Stimulated activated CD4-positive, alpha-beta T cell treated with anti-CD3 and anti-CD28 coated beads, Interleukin-1b, Interleukin-23, amount 100 ng/mL, for 1 hour (primary cell): ENCODE data around the gene DENND4A.
"Not testable (repeated sequence)": the region's sequence is repeated elsewhere in the genome, so short reads cannot be mapped to it uniquely, and the experiment has no call there.

Experiments
- DNase-seq, 2 donors: peaks; one replicate each; pipeline ENCODE4 v3.0.0-alpha.2; 2020; ENCODE audit warnings: low read depth in 2 of 2

DENND4A gene

DNA sequence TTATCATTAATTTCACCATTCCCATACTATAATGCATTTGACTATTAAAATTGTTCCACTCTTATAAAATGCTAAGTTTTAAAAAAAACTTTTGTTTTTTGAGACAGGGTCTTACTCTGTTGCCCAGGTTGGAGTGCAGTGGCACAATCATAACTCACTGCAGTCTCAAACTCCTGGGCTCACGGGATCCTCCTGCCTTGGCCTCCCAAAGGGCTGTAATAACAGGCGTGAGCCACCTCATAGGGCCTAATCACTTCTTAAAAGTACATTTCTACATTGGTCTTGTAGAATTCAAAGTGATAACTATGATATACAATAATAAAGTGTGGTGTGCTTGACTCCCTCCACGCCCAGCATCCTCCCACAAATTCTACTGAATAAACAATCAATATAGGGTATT lies 3.0 kb downstream of the DENND4A start:
- DNase-seq = no peak

DNA sequence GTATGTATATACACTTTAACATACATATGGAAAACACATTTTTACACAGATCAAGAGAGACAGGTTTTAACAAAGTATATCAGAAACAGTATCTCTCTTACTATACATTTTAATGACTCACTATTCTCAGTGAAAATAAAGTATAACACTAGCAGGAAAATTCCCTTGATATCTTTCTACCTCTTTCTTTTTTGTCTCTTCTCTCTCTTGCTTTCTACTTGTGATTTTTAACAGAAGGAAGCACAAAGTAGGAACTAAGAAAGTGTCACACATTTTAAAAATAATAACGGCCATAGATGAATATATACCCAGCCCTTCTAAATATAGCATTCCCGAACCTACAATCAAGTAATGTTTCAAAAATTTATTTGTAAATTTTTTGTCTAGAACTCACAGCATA lies 4.8 kb downstream of the DENND4A start:
- DNase-seq = no peak

DNA sequence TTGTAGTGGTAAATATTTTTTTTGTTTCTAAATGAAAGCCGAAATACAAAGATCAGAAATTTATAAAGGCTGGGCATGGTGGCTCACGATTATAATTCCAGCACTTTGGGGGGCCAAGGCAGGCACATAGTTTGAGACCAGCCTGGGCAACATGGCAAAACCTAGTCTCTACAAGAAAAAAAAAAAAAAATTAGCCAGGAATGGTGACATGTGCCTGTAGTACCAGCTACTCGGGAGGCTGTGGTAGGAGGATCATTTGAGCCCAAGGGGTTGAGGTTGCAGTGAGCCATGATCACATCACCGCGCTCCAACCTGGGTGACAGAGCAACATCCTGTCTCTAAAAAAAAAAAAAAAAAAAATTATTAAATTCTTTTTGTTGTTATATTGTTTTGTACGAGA lies 6.9 kb downstream of the DENND4A start:
- no peak for DNase-seq

DNA sequence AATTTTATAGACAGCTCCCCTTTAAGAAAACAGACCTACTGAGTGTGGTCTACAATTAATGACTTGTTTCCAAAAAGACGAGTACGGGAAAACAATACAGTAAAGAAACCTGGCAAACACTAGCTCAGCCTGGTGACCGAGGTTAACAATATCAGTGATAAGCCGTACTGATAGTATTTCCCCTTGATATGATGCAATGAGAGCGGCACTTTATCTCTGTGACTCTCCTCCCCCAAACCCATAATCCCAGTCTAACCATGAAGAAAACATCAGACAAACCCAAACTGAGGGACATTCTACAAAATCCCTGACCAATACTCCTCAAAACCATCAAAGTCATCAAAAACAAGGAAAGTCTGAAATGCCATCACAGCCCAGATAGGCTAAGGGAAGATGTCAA lies 8.2 kb downstream of the DENND4A start:
- DNase-seq = no peak

DNA sequence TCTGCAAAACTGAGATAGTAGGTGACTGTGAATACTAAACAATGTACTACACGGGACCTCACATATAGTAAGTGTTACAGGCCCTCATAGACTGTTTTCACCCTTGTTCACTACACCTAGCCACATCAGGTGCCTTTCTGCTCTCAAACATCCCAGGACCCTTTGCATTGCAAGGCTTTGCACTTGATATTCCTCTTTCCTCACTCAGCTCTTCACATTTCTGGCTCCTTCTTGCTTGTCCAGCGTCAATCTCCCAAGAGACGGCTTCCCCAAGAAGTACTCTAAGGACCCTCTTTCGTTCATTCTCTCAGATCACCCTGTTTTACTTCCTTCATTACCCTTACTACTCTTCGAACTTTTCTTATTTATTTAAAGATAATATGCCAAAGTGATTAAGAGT lies 10.0 kb downstream of the DENND4A start:
- no peak for DNase-seq

DNA sequence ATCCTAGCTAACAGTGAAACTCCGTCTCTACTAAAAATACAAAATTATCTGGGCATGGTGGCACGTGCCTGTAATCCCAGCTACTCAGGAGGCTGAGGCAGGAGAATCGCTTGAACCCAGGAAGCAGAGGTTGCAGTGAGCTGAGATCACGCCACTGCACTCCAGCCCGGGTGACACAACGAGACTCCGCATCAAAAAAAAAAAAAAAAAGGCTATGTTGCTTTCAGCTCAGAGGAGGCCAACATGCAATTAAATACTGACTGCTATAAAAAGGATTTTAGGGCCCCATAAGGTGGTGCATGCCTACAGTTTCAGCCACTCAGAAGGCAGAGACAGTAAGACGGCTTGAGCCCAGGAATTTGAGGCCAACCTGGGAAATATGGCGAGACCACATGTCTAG lies 13.4 kb downstream of the DENND4A start:
- not testable (repeated sequence) for DNase-seq

DNA sequence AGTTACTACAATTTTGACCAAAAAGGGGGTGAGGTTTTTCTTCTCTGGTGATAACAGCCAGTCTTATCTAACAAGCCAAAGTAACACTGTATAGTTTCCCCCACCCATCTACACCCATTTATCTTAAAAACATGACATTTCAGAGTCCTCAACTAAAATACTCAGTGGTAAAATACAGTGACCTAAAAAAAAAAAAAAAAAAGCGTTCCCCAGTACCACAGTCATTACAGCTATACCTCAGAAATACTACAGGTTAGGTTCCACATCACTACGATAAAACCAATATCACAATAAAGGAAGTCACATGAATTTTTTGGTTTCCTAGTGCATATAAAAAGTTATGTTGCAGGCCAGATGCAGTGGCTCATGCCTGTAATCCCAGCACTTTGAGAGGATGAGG lies 13.8 kb downstream of the DENND4A start:
- DNase-seq = no peak

DNA sequence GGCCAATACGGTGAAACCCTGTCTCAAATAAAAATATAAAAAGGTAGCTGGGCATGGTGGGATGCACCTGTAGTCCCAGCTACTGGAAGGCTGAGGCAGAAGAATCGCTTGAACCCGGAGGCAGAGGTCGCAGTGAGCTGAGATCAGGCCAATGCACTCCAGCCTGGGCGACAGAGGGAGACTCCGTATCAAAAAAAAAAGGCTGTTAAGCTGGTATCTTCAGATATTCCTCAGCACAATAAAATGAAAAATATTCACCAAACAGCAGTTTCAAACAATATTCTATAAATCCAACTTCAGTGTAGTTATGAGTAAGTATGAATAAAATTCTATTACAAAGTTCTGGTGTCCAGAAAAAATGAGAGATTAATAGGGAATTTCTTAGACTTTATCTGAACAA lies 14.2 kb downstream of the DENND4A start:
- DNase-seq = no peak

DNA sequence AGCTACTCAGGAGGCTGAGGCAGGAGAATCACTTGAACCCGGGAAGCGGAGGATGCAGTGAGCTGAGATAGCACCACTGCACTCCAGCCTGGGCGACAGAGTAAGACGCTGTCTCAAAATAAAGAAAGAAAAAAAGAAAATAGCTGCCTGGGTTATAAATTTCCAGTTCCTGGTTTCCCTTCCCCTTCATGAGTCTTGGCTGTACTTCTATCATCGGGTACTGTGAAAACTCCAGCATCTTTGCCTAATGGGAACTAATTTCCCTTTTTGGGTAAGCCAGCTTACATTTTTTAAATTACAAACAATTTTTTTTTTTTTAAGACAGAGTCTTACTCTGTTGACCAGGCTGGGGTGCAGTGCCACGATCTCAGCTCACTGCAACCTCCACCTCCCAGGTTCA lies 15.0 kb downstream of the DENND4A start:
- DNase-seq = no peak

DNA sequence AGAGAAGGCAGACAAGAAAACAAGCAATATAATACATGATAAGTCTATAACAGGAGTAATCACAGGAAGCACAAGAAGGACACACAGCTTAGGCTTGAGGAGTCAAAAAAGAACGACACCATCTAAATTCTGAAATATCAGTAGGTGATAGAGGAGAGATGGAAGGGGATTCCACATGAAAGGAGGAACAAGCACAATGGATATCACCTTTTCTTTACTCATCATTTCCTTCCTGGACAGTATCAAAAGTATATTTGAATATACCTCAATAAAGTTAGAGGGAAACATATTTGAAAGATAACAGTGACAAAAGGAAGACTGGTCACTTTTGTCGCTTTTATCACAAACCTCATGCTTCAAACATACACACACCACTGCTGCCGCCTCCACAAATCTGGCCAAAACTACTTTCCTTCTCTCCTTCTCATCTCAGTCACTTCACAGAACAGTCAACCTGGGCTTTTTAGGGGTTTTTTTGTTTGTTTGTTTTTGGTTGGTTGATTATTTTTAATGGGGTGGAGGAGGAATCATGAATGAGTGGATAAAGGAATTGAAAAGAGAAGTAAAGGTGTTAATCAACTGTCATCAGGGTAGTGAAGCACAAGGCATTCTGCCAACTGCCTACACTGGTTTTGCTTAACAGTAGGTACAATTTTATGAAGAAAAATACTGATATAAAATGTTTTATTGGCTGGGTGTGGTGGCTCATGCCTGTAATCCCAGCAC lies 18.5 kb downstream of the DENND4A start:
- DNase-seq = no peak

DNA sequence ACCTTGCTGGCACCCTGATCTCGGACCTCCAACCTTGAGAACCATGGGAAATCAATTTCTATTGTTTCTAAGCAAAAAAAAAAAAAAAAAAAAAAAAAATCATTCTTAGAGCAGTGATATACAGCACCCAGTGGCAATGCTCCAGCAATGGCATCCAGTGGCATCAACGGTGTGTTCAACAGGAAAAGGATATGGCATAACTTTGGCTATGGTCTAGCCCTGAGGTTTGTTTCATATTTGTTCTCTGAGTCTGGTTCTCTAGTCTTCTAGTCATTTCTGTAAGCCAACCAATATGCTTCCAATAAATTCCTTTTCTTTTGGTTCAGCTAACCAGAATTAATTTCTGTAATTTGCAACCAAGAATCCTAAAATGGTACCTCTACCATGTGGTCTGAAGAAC lies 19.2 kb downstream of the DENND4A start:
- DNase-seq = no peak

DNA sequence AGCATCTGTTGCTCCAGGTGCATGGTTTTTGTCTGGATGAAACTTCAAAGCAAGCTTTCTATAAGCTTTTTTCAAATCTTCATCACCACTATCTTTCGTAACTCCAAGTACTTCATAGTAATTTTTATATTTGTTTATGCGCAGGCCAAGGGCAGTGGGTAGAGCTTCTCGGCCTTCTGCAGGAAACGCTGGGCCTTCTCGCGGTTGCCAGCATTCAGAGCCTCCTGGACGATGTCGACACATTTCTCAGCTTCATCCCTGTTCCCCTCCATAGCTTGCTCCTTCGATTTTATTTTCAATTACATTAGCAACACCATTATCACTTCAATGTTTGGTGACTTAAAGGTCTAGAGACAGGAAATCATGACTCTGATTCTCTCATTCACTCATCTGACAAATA lies 20.2 kb downstream of the DENND4A start:
- no peak for DNase-seq

DNA sequence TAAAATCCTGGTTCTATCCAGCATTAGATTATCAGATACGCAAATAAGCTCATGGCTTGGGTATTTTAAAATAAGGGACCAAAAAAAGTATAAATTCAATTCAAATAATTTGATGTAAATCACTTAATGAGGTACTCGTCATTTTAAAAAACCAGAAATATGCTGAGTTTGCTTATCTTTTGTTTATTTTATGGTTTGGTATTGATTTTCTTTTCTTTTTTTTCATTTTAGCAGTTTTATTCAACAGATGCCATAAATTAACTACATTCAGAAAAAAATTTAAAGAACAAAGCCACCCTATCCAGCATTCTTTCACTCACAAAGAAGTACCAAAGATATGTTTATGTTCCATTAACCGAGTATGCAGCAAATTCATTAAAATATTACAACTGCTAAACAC lies 22.6 kb downstream of the DENND4A start:
- DNase-seq = no peak

DNA sequence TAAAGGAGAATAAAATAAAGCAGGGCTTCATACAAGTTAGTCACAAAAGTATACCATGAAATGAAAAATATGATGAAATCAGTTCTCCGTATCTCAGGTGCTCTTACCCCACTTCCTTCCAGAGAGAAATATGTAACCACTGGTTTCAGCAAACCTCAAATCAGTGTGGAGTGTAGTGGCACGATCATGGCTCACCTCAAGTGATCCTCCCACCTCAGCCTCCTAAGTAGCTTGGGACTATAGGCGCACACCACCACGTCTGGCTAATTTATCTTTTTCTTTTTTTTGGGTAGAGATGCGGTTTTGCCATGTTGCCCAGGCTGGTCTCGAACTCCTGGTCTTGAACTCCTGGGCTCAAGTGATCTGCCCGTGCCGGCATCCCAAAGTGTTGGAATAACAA lies 24.2 kb downstream of the DENND4A start:
- no peak for DNase-seq

DNA sequence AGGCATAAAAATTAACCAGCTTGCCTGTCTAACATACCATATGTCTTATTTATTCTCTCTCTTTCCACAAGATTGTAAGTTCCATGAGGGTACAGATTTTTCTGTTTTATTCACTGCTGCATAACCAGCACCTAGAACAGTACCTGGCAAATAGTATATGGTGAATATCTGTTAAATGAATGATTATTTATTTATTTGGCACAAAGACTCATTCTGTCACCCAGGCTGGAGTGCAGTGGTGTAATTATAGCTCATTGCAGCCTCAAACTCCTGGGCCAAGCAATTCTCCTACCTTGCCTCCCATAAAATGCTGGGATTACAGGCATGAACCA lies 24.9 kb downstream of the DENND4A start:
- DNase-seq = no peak

DNA sequence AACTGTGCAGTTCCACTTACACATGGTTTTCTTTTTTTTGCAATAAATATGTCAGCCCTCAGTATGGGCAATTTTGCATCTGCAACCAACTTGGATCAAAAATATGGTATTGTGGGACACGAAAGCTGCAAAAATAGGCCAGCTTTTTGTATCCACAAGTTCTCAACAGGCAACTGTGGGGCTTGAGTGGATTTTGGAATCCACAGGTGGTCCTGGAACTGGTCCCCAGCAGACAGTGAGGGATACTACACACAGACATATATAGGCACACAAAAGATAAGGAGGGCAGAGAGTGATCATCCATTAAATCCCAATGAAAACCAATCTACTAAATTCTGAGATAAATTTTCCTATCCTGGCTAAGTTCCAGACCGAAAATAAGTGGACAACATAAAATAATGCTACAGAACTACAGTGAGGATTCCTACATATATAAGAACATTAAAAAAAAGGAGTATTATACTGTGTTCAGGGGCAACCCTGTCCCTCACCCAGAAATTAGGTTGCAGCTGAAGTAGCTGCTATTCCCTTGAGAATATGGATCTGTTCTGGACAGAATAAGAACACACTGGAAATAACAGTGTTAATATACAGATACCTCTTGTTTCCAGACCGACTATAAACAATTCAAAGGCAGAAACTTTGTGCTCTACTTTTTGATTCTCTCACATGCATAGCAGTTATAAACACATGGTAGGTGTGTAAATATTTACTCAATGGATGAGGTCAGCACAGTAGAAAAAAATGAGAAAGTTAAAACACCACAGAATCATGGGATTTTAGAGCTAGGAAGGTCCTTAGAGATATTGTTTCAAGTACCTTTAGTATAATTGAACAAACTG lies 25.4 kb downstream of the DENND4A start:
- DNase-seq = no peak

DNA sequence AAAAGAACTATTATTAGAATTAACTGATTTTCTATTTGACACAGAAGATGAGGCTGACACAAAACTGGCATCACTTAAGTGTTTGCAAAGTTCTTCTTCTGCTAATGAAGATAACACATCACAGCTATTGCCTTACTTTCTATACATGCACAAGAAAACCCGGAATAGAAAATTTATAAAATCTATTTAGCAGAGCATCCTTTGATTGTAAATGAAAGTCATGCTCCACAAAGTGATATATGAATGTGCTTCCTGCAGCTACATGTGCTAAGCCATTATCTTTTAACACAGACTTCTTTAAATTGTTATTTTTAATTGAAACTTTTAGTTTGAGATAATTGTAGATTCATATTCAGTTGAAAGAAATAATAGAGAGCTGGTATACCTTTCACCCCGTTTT lies 27.0 kb downstream of the DENND4A start:
- no peak for DNase-seq

DNA sequence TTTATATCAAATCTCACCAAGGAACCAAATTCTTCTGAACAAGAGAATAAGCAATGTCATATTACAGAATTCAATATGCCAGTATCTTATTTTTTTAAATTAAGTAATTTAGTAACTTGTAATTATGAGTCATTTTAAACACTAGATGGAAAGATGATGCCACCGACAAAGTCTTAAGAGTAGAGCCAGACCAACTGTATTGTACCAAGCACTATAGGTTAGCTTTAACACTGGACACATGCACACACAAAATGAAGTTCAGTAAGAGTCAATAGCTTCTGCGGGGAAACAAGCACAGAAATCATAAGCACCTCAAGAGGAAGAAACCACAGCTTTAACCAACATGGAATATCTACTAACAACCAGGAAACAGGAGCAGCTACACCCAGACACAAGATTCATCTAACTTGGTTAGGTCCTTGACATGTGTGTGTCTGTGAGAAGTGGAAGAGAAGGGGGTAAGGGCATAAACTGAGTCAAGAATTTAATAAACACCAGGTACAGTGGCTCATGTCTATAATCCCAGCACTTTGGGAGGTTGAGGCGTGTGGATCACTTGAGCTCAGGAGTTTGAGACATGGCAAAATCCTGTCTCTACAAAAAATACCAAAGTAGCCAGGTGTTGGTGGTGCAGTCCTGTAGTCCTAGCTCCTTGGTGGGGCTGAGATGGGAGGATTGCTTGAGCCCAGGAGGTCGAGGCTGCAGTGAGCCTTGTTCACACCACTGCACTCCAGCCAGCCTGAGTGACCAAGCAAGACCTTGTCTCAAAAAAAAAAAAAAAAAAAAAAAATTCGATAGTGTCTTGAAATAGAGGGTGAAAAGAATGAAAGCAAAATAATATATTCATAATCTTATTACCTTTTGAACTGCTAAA lies 28.9 kb downstream of the DENND4A start:
- DNase-seq = no peak

DNA sequence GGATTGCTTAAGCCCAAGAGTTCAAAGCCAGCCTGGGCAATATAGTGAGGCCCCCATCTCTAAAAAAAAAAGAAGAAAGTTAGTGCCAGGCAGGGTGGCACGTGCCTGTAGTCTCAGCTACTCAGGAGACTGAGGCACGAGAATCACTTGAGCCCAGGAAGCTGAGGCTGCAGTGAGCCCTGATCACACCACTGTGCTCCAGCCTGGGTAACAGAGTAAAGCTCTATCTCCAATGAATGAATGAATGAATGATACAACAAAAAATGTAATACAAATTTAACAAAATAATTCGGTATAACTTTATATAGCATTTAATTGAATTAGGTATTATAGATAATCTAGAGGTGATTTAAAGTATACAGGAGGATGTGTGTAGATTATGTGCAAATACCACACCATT lies 29.7 kb downstream of the DENND4A start:
- DNase-seq = no peak

DNA sequence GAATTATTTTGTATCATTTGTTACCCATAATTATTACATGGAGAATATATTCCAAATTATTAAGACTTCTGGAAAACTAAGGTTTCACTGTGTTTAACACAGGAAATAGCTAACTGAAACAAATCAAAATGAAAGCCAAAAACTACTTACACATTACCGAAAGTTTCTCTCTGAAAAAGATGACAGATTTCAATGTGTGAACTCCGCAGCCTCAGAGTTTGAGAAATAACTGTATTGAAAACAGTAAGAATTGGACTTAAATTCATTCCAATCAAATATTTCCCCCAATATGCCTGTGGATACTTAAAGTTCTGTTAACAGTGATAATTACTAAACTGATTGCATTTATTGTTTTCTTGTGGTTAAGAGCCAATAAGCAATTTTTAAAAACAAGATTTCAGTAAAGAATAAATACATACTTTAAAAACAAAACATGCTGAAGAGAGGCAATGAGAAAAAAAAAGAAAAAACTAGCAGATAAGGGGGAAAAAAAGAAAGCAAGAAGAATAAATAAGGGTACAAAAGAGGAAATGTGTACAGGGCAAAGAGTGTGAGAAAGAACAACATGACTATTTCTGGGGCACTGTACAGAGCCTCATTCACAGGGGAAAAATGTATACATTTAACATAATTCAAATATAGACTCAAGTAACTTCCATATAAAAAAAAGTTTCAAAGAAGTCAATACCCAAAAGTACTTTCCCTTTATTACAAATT lies 30.7 kb downstream of the DENND4A start:
- DNase-seq = no peak

DNA sequence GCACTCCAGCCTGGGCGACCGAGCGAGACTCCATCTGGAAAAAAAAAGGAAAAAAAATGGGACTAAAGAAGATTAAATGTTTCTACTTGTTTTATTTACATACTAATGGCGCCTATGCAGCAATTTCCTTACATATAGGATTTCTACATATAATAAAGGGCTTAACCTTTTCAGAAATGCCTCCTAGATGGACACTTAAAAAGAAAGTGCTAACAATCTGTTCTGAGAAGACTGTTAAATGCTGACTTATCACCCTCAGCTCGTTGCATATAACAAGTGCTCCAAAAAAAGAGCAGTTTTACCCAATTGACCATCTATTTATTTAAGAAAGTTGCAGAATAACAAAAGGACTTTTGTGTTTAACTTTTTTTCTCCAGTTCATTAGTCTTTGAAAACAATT lies 32.7 kb downstream of the DENND4A start:
- DNase-seq = no peak

DNA sequence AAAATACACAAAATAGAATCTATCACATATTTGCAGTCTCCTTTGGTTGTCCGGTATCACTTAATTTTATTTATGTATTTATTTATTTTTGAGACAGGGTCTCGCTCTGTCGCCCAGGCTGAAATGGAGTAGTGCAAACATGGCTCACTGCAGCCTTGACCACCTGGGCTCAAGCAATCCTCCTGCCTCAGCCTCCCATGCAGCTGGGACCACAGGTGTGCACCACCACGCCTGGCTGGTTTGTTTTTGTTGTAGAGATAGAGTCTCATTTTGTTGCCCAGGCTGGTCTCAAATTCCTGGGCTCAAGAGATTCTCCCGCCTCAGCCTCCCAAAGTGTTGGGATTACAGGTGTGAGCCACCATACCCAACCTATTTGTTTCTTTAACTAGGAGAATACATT lies 33.9 kb downstream of the DENND4A start:
- DNase-seq = no peak
